HUES64 (cell line): ENCODE data around the gene XYLT1.
"Not testable (repeated sequence)": the region's sequence is repeated elsewhere in the genome, so short reads cannot be mapped to it uniquely, and the experiment has no call there.

ENCODE experiments used
- H3K27ac ChIP-seq: 2 replicates; pipeline ENCODE4 v1.7.0; 2013; ENCODE audit warnings: low read depth, low read length, inconsistent platforms
- H3K27me3 ChIP-seq: 2 replicates; pipeline ENCODE4 v1.6.1; 2013; ENCODE audit warnings: mild to moderate bottlenecking, low read length; ENCODE audit not compliant: insufficient read depth
- H3K36me3 ChIP-seq: 2 replicates; pipeline ENCODE4 v1.6.1; 2013; ENCODE audit warnings: mild to moderate bottlenecking, low read length; ENCODE audit not compliant: insufficient read depth
- H3K4me1 ChIP-seq: 2 replicates; pipeline ENCODE4 v1.6.1; 2013; ENCODE audit warnings: mild to moderate bottlenecking, low read length, moderate library complexity; ENCODE audit not compliant: insufficient read depth
- H3K4me3 ChIP-seq: 2 replicates; pipeline ENCODE4 v1.5.1; 2013; ENCODE audit warnings: mild to moderate bottlenecking, low read length, moderate library complexity
- H3K9ac ChIP-seq: 2 replicates; pipeline ENCODE4 v1.6.1; 2013; ENCODE audit warnings: mild to moderate bottlenecking, low read depth, low read length
- H3K9me3 ChIP-seq: 2 replicates; pipeline ENCODE4 v1.6.1; 2013; ENCODE audit warnings: low read depth, low read length; ENCODE audit not compliant: insufficient read depth
- WGBS: fragments of 150-250, 120-280 bp; methylation state at CpG from one replicate; pipeline ENCODE4 v1.1.7; 2013; ENCODE audit warnings: missing lambda C conversion rate; 5-methylcytosine and 5-hydroxymethylcytosine counted together

Gene XYLT1

GRCh38 chr16:17311333-17312093 lies 159.2 kb downstream of the XYLT1 start:
- Histone ChIP-seq H3K27ac (no peak overlapping the region), H3K9me3 (no peaks in the 10 kb centered on the region), H3K4me1 (peaks cover 18% of the 10 kb centered on the region), H3K9ac (no peak overlapping the region), H3K36me3 (no peaks in the 10 kb centered on the region), H3K4me3 (no peak overlapping the region), H3K27me3 (no peaks in the 10 kb centered on the region)
- 90% methylated on average over 8 of the region's 9 CpGs for WGBS

GRCh38 chr16:17309510-17309909 lies 161.2 kb downstream of the XYLT1 start:
- Histone ChIP-seq H3K27me3 (no peaks in the 10 kb centered on the region), H3K9ac (no peak overlapping the region), H3K4me3 (no peak overlapping the region), H3K36me3 (no peaks in the 10 kb centered on the region), H3K27ac (no peak overlapping the region), H3K4me1 (peaks cover 27% of the 10 kb centered on the region), H3K9me3 (no peaks in the 10 kb centered on the region)
- WGBS, result 59% methylated on average over 3 of the region's 3 CpGs

- Histone ChIP-seq H3K4me1 (peaks cover 29% of the 10 kb centered on the region), H3K4me3 (no peak overlapping the region), H3K9me3 (no peaks in the 10 kb centered on the region), H3K36me3 (no peaks in the 10 kb centered on the region), H3K9ac (no peak overlapping the region), H3K27me3 (no peaks in the 10 kb centered on the region), H3K27ac (no peak overlapping the region)
- 95% methylated on average over 2 of the region's 2 CpGs for WGBS
Measured at GRCh38 chr16:17308186-17308585, 162.6 kb downstream of the XYLT1 start.

GRCh38 chr16:17307504-17307903 lies 163.3 kb downstream of the XYLT1 start:
- Histone ChIP-seq H3K9ac (no peak overlapping the region), H3K36me3 (no peaks in the 10 kb centered on the region), H3K27ac (no peak overlapping the region), H3K9me3 (no peaks in the 10 kb centered on the region), H3K4me1 (peaks cover 31% of the 10 kb centered on the region), H3K27me3 (no peaks in the 10 kb centered on the region), H3K4me3 (no peak overlapping the region)
- WGBS, result 56% methylated on average over 1 of the region's 1 CpG

GRCh38 chr16:17306745-17307144 lies 164.0 kb downstream of the XYLT1 start:
- peaks cover 35% of the 10 kb centered on the region for H3K4me1 ChIP-seq
- no peak overlapping the region for H3K27ac ChIP-seq
- H3K27me3 ChIP-seq, result no peaks in the 10 kb centered on the region
- no peak overlapping the region for H3K9ac ChIP-seq
- no peak overlapping the region for H3K4me3 ChIP-seq
- no peaks in the 10 kb centered on the region for H3K9me3 ChIP-seq
- H3K36me3 ChIP-seq, result no peaks in the 10 kb centered on the region
- WGBS, result 94% methylated on average over 3 of the region's 3 CpGs

GRCh38 chr16:17306211-17306610 lies 164.5 kb downstream of the XYLT1 start:
- not testable (repeated sequence) for H3K4me3 ChIP-seq, H3K9ac ChIP-seq, H3K9me3 ChIP-seq, H3K27me3 ChIP-seq, H3K36me3 ChIP-seq
- 85% methylated on average over 8 of the region's 9 CpGs for WGBS
- Histone ChIP-seq H3K4me1 (peaks cover 38% of the 10 kb centered on the region), H3K27ac (0 out of 2 replicates have a peak overlapping the region, but pooled peaks have one; percentile 28)

- Histone ChIP-seq H3K9ac (no peak overlapping the region), H3K27ac (0 out of 2 replicates have a peak overlapping the region, but pooled peaks have one; percentile 28), H3K27me3 (no peaks in the 10 kb centered on the region), H3K9me3 (no peaks in the 10 kb centered on the region), H3K4me1 (peaks cover 38% of the 10 kb centered on the region), H3K4me3 (no peak overlapping the region), H3K36me3 (no peaks in the 10 kb centered on the region)
- WGBS, result 60% methylated on average over 6 of the region's 6 CpGs
Measured at GRCh38 chr16:17305694-17306093, 165.1 kb downstream of the XYLT1 start.

- no peak overlapping the region for H3K9ac ChIP-seq
- no peak overlapping the region for H3K27ac ChIP-seq
- WGBS, result 95% methylated on average over 6 of the region's 6 CpGs
Measured at GRCh38 chr16:17304491-17305119, 166.2 kb downstream of the XYLT1 start.

GRCh38 chr16:17304106-17304490 lies 166.7 kb downstream of the XYLT1 start:
- WGBS, result 94% methylated on average over 2 of the region's 2 CpGs
- peaks cover 37% of the 10 kb centered on the region for H3K4me1 ChIP-seq

More at GRCh38 chr16:17304491-17305119, 166.2 kb downstream of the XYLT1 start:
- Histone ChIP-seq H3K4me3 (no peak overlapping the region), H3K27me3 (no peaks in the 10 kb centered on the region), H3K4me1 (peaks cover 39% of the 10 kb centered on the region), H3K36me3 (no peaks in the 10 kb centered on the region), H3K9me3 (no peaks in the 10 kb centered on the region)

GRCh38 chr16:17303101-17303500 lies 167.7 kb downstream of the XYLT1 start:
- H3K4me1 ChIP-seq, result peaks cover 36% of the 10 kb centered on the region
- no peak overlapping the region for H3K9ac ChIP-seq
- H3K27ac ChIP-seq, result no peak overlapping the region
- H3K4me3 ChIP-seq, result no peak overlapping the region
- 94% methylated on average over 5 of the region's 5 CpGs for WGBS
- H3K27me3 ChIP-seq, result no peaks in the 10 kb centered on the region
- no peaks in the 10 kb centered on the region for H3K9me3 ChIP-seq
- H3K36me3 ChIP-seq, result no peaks in the 10 kb centered on the region

More at GRCh38 chr16:17304106-17304490, 166.7 kb downstream of the XYLT1 start:
- Histone ChIP-seq H3K27ac (no peak overlapping the region), H3K27me3 (no peaks in the 10 kb centered on the region), H3K4me3 (no peak overlapping the region), H3K9ac (no peak overlapping the region), H3K9me3 (no peaks in the 10 kb centered on the region), H3K36me3 (no peaks in the 10 kb centered on the region)

GRCh38 chr16:17302620-17303019 lies 168.1 kb downstream of the XYLT1 start:
- Histone ChIP-seq H3K4me1 (peaks cover 33% of the 10 kb centered on the region), H3K4me3 (no peak overlapping the region), H3K9me3 (no peaks in the 10 kb centered on the region), H3K27me3 (no peaks in the 10 kb centered on the region), H3K36me3 (no peaks in the 10 kb centered on the region), H3K9ac (no peak overlapping the region), H3K27ac (no peak overlapping the region)
- 85% methylated on average over 3 of the region's 3 CpGs for WGBS
